Memory B cell (primary cell): Measurements from ENCODE around the gene PALM2AKAP2.

Source experiments
- ATAC-seq: fragments of 150-1000 bp; cut with Tn5 transposase; 2 replicates; pipeline ENCODE4 v1.10.0; 2021; ENCODE audit warnings: low read depth, mild to moderate bottlenecking, moderate library complexity
- DNase-seq, 2 donors: peaks; one replicate each; pipeline ENCODE4 v3.0.0; 2022; ENCODE audit warnings: low spot score in 2 of 2
- H3K27ac Mint-ChIP-seq: one replicate; pipeline ENCODE4 v1.8.0; 2022; ENCODE audit warnings: mild to moderate bottlenecking, moderate library complexity, mixed read lengths
- H3K27me3 Mint-ChIP-seq: one replicate; pipeline ENCODE4 v1.8.0; 2022; ENCODE audit warnings: mixed read lengths
- H3K36me3 Mint-ChIP-seq: one replicate; pipeline ENCODE4 v1.8.0; 2022; ENCODE audit warnings: mild to moderate bottlenecking, mixed read lengths
- H3K4me1 Mint-ChIP-seq: one replicate; pipeline ENCODE4 v1.8.0; 2022; ENCODE audit warnings: mixed read lengths
- H3K4me3 Mint-ChIP-seq: one replicate; pipeline ENCODE4 v1.8.0; 2022; ENCODE audit warnings: mild to moderate bottlenecking, moderate library complexity, mixed read lengths
- H3K9me3 Mint-ChIP-seq: one replicate; pipeline ENCODE4 v1.8.0; 2022; ENCODE audit warnings: mixed read lengths

Gene PALM2AKAP2

DNA sequence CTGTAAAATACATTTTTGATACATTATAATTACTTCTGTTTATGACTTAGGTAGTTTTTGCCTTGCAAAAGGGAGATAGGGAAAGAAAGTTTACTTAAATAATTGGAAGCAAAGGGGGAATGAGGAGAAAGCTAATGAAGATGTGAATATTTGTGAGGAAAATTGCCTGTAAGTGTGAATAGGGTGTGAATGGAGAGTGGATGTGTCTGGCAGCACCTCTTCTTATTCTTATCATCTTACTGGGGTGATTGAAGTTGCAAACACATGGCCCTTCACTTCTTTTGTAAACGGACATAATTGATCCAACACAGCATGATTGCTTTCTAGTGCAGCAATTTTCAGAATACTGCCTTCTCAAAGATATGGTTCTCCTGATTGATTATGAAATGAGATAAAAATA, 46.6 kb downstream of the PALM2AKAP2 start:
- Mint-ChIP-seq H3K9me3 (no peaks in the 10 kb centered on the region), H3K4me3 (no peak overlapping the region), H3K27me3 (peaks cover 8% of the 10 kb centered on the region), H3K4me1 (no peaks in the 10 kb centered on the region), H3K27ac (no peak overlapping the region), H3K36me3 (no peaks in the 10 kb centered on the region)
- ATAC-seq (no peak), DNase-seq (no peak)

DNA sequence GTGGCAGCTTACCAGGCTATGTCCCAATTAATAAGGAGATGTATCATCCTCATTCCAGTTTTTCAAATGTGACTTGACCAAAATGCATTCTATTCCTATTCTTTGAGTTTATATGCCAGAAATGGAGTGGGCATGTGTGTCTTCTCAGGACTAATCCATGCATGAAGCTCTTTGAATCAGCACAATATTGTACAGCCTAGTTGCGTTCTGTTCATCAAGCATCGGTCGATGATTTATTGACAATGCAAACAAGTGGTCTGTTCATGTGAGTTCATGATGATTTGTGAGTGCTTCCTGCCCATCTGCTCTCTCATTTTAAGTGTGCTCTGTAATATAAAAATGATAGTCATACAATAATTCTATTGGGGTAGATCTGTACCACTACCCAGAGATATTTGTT, 48.3 kb downstream of the PALM2AKAP2 start:
- ATAC-seq (no peak), DNase-seq (no peak)

More for the DNA sequence above, 48.3 kb downstream of the PALM2AKAP2 start:
- no peaks in the 10 kb centered on the region for H3K36me3 Mint-ChIP-seq
- no peaks in the 10 kb centered on the region for H3K4me1 Mint-ChIP-seq
- H3K9me3 Mint-ChIP-seq: no peaks in the 10 kb centered on the region
- no peak overlapping the region for H3K4me3 Mint-ChIP-seq
- no peak overlapping the region for H3K27ac Mint-ChIP-seq
- peaks cover 5% of the 10 kb centered on the region for H3K27me3 Mint-ChIP-seq
